ENCODE data around the gene LRRC14B. TPM values are rescaled to one million over a fixed set of nuclear protein-coding genes. Genes with fewer than 3 reads are reported as not detected.
A peak's percentile ranks its signal among the peaks of the same experiment; 100 is the strongest.

The LRRC14B gene
- total RNA-seq, 4 donors from 2014 or later, result 11.6 to 39.0 (median 27.2) TPM

GRCh38 chr5:176296-176823, 14.9 kb upstream of the LRRC14B start:
- ATAC-seq (no peak), DNase-seq (no peak)
- H3K27ac ChIP-seq, result no peak overlapping the region
- no peaks in the 10 kb centered on the region for H3K36me3 ChIP-seq
- H3K4me1 ChIP-seq, result peaks cover 3 to 6% of the 10 kb centered on the region in 2 donors
- H3K9me3 ChIP-seq, result no peaks in the 10 kb centered on the region
- in situ Hi-C loops (cut with MboI; ENCODE audit: low sequenced_read_pairs in 4 of 4), result no loop called here
- TF ChIP-seq POLR2A (IDR thresholded peaks at IDR 0.05), result no peak
- TF ChIP-seq CTCF (IDR thresholded peaks at IDR 0.05 in 4 of 5, conservative IDR thresholded peaks at IDR 0.05 in 1 of 5), result no peak
- no peak overlapping the region for H3K4me3 ChIP-seq
- H3K27me3 ChIP-seq, result peaks cover 0 to 5% (median 0%) of the 10 kb centered on the region in 3 donors
- intact Hi-C loops (cut with DNase I; ENCODE audit: low total_unique reads), result no loop called here

- DNase-seq (no peak), ATAC-seq (no peak)
- Histone ChIP-seq H3K9me3 (no peaks in the 10 kb centered on the region), H3K27me3 (peaks cover 0 to 5% (median 0%) of the 10 kb centered on the region in 3 donors), H3K27ac (no peak overlapping the region), H3K4me3 (no peak overlapping the region), H3K4me1 (peaks cover 3 to 6% of the 10 kb centered on the region in 2 donors), H3K36me3 (no peaks in the 10 kb centered on the region)
- TF ChIP-seq CTCF (IDR thresholded peaks at IDR 0.05 in 4 of 5, conservative IDR thresholded peaks at IDR 0.05 in 1 of 5) (no peak), POLR2A (IDR thresholded peaks at IDR 0.05) (no peak)
- intact Hi-C loops (cut with DNase I; ENCODE audit: low total_unique reads) (no loop called here), in situ Hi-C loops (cut with MboI; ENCODE audit: low sequenced_read_pairs in 4 of 4) (no loop called here)
Observed at GRCh38 chr5:178110-178509, 13.2 kb upstream of the LRRC14B start.

GRCh38 chr5:179401-179800, 11.9 kb upstream of the LRRC14B start:
- no peak overlapping the region for H3K4me3 ChIP-seq
- H3K36me3 ChIP-seq, result no peaks in the 10 kb centered on the region
- H3K27ac ChIP-seq, result no peak overlapping the region
- in situ Hi-C loops (cut with MboI; ENCODE audit: low sequenced_read_pairs in 4 of 4) (no loop called here), intact Hi-C loops (cut with DNase I; ENCODE audit: low total_unique reads) (no loop called here)
- ATAC-seq (no peak), DNase-seq (no peak)
- TF ChIP-seq CTCF (IDR thresholded peaks at IDR 0.05 in 4 of 5, conservative IDR thresholded peaks at IDR 0.05 in 1 of 5) (no peak), POLR2A (IDR thresholded peaks at IDR 0.05) (no peak)
- H3K27me3 ChIP-seq, result peaks cover 0 to 5% (median 0%) of the 10 kb centered on the region in 3 donors
- no peaks in the 10 kb centered on the region for H3K9me3 ChIP-seq
- H3K4me1 ChIP-seq, result peaks cover 3 to 6% of the 10 kb centered on the region in 2 donors

GRCh38 chr5:180286-180918, 10.9 kb upstream of the LRRC14B start:
- peaks cover 3 to 6% of the 10 kb centered on the region in 2 donors for H3K4me1 ChIP-seq
- ATAC-seq, result peak; percentile 41 to 60
- intact Hi-C loops (cut with DNase I; ENCODE audit: low total_unique reads) (no loop called here), in situ Hi-C loops (cut with MboI; ENCODE audit: low sequenced_read_pairs in 4 of 4) (no loop called here)
- DNase-seq, result no peak
- H3K27ac ChIP-seq, result no peak overlapping the region
- no peak overlapping the region for H3K4me3 ChIP-seq
- no peaks in the 10 kb centered on the region for H3K36me3 ChIP-seq
- H3K27me3 ChIP-seq, result peaks cover 0 to 5% (median 0%) of the 10 kb centered on the region in 3 donors
- no peaks in the 10 kb centered on the region for H3K9me3 ChIP-seq
- TF ChIP-seq POLR2A (IDR thresholded peaks at IDR 0.05) (no peak), CTCF (IDR thresholded peaks at IDR 0.05 in 4 of 5, conservative IDR thresholded peaks at IDR 0.05 in 1 of 5) (no peak)
